CD4-positive, alpha-beta T cell treated with Interleukin-1 beta for 1 hour (primary cell): Measurements from ENCODE around the gene ADCY9.

ENCODE experiments used
- DNase-seq, 2 donors: peaks; one replicate each; pipeline ENCODE4 v3.0.0-alpha.2; 2020 to 2022

The ADCY9 gene

DNA sequence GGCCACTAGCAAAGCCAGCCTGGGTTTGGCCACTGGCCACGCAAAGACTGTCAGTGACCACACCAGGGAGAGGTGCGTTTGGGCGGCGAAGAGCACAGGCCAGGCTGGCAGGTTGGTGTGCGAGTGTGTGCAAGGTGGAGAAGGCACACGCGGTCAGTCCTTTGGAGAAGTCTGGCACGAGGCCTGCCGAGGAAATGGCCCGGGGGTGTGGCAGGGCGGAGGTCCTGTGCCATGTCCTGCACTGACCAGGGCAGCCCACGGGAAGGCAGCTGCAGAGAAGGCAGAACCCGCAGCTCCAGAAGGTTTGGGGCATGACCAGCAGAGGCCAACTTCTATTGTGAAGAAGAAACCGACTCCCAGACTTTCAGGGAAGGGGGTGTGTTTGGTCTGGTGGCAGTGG lies 90.8 kb downstream of the ADCY9 start:
- DNase-seq, result no peak

DNA sequence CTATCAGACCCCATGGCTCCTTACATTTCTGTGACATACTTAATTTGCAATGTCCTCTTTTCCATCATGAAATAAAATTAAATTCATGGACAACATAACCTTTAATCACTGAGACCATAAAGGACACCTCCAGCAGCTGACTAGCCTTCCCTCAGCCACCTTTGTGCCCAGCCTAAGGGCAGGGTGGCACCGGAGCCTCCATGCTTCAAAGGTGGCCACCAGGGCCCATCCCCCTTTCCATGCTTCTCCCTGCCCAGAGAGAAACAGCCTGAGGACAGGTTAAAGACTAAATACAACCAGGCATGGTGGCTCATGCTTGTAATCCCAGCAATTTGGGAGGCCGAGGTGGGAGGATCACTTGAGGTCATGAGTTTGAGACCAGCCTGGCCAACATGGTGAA lies 94.3 kb downstream of the ADCY9 start:
- no peak for DNase-seq

DNA sequence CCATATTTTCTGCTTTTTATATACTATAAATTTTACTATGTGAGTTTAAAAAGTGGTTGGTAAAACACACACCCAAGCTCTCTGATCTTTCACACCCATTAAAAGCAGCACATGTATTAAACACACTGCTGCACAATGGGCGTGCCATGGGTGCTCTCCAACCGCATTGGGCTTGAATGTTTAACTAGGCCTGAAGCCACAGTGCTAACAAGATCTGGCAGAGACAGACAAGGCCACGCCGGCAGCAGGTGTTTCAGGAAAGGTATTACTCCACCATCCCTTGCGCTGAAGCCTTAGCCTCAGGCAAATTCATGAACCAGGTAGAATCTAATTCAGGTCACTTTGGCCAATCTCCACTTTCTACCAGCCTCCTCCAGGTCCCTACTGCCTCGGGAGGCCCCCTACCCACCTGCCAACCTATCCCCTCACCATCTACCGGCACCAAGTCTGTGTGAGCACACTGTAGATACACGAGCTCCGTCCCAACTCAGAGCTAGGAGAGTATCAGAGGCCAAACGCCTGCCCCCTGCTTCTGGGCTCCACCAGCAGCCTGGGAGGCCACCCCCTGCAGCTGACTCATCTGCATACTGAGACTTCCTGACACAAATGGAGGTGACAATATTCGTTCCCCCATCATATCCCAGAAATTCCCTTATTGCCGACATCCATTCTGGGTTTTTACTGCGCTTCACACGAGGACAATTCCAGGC lies 95.0 kb downstream of the ADCY9 start:
- no peak for DNase-seq

DNA sequence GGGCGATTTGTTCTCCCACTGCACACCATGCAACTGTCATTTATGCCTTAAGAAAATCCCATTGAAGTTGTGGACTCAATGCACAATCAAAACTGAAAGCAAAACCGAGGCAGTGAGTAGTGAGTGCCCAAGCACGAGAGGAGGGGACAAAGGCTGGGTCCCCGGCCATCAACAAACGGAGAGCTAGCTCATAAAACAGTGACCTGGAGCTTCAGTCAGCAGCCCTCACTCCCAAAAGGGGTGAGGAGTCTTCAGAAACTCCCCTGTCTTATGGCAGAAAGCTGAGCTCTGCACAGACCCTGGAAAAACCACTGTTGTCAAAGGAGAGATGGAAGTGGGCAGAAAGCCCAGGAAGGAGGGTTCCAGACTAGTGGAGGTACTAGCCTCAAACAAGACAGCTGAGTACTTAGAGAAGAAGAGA lies 96.9 kb downstream of the ADCY9 start:
- peak in 1 of 2 donors; percentile 12 for DNase-seq

DNA sequence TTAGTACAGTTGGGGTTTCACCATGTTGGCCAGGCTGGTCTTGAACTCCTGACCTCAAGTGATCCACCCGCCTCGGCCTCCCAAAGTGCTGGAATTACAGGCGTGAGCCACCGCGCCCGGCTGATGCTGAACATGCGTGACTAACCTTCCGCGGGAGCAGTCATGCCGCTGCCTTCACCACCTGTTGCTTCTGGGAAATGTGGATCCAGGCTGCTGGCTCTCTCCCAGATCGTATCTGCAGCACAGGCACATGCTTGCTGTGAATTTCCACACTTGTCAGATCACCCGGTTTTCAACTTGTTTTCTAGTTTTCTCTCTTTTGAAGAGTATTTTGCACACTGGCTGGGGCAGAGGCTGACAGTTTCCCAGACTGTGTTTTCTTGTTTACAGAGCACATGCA lies 97.9 kb downstream of the ADCY9 start:
- no peak for DNase-seq

DNA sequence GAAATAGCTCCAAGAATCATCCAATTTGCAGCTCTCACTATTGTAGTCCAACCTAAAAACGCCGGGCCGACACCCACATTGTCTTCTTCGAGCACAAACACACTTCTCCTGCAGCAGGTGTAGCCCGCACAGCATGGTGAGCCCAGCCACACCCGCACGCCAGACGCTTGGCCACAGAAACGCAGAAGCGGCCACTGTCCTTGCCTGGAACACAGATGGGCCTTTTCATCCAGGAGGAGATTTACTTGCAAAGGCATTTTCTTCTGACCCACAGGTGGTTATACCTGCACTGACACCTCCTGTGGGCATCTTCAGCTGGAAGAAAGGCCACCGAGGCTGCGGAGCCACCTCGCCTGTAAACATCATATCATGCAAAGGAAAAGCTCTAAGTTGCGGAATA lies 98.4 kb downstream of the ADCY9 start:
- no peak for DNase-seq

DNA sequence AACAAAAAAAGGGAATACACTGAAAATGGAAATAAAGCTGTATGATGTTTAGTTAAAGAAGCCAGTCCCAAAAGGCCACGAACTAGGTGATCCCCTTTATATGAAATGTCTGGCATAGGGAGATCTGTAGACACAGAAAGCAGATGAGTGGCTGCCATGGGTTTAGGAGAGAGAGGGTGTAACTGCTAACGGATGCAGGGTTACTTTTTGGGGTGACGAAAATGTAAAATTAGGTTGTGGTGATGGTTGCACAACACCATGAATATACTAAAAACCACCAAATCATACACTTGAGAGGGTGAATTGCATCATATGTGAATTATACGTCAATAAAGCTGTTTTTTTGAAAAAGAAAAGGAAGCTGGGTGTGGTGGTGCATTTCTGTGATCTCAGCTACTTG lies 99.6 kb downstream of the ADCY9 start:
- peak; percentile 39 to 42 for DNase-seq

DNA sequence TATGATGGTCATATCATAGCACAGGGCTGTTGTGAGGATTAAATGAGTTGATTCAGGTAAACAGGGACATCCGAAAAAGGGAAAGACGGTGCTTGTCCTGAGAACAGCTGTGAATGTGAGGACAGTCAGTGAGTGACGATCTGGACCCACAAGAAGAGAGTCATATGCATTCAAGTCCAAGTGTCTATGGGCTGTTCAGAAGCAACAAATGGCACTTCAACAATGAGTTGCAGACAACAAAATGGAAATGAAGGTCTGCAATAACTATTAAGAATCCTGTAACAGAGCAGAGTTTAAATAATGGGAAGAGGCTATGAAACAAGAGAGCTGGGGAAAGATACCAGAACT lies 100.3 kb downstream of the ADCY9 start:
- no peak for DNase-seq

DNA sequence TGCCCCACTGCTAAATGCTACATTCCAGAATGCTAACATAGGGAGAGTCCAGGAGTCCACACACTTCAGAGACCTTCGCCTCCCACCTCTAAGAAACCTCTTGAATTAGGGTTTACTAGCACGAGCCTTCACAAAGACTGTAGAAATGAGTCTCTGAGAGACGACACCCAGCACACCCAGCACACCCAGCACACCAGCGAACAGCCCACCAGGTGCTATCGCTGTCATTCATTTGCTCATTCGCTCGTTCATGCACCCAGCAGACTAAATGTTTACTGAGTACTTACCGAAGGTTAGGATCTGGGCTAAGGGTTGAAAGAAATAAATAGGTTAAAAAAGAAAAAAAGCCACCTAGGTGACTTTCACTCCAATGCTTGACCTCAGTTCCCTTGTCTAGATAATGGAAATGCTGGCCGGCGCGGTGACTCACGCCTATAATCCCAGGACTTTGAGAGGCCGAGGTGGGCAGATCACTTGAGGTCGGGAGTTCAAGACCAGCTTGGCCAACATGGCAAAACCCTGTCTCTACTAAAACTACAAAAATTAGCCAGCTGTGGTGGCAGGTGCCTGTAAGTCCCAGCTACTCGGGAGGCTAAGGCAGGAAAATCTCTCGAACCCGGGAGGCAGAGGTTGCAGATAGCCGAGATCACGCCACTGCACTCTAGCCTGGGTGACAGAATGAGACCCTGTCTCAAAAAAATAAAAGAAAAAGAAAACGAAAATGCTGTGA lies 100.8 kb downstream of the ADCY9 start:
- no peak for DNase-seq

DNA sequence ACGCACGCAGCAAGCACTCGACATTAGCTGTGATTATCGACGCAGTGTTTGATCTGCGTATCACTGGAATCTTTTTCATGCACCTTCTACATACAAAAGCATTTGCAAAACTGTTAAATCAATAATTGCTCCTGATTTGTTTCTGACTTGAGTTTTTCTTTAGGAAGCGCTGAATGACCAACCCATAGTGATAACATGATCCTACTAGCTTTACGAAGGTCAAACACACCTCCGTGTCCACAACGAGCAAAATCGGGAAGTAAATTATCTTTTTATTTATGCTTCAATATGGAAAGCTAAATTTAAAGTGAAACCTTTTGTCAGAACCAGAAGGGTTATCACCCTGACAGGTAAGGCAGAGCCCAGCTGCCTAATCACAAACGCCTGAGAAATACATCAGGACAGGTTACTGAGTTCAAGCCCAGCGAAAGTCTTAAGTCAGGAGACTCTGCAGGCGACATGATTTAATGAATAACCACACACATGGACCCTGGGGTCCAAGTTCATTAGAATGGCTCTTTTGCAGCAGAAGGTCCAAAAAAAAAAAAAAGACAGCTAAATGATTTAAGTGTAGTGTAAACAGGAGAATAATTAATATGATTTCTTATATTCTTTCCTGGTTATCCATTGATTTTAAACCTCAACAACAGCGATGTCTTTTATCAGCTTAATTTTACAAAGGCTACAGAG lies 104.2 kb downstream of the ADCY9 start:
- no peak for DNase-seq

DNA sequence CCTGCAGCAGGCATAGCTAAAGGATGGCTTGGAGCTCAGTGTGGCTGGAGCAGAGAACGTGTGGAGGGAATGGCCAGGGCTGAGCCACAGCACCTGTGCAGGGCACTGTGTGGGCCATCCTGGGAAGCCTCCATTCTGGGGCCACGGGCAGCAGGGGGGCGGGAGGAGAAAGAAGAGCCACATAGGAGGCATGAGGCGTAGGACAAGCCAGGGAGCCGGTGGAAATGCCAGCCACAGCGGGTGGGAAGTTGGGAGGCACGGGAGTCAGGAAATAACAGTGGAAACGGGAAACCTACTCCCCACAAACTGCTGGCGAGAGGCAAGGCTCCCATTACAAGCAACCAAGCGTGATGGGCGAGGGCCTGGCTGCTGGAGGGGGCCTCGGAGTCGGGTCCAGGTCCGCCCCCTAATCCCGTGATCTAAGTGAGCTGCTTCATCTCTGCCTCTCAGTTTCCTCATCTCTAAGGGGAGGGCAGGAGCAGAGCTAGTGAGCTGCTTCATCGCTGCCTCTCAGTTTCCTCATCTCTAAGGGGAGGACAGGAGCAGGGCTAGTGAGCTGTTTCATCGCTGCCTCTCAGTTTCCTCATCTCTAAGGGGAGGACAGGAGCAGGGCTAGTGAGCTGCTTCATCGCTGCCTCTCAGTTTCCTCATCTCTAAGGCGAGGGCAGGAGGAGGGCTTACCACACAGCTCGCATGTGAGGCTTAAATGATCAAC lies 104.9 kb downstream of the ADCY9 start:
- DNase-seq, result peak in 1 of 2 donors; percentile 43

DNA sequence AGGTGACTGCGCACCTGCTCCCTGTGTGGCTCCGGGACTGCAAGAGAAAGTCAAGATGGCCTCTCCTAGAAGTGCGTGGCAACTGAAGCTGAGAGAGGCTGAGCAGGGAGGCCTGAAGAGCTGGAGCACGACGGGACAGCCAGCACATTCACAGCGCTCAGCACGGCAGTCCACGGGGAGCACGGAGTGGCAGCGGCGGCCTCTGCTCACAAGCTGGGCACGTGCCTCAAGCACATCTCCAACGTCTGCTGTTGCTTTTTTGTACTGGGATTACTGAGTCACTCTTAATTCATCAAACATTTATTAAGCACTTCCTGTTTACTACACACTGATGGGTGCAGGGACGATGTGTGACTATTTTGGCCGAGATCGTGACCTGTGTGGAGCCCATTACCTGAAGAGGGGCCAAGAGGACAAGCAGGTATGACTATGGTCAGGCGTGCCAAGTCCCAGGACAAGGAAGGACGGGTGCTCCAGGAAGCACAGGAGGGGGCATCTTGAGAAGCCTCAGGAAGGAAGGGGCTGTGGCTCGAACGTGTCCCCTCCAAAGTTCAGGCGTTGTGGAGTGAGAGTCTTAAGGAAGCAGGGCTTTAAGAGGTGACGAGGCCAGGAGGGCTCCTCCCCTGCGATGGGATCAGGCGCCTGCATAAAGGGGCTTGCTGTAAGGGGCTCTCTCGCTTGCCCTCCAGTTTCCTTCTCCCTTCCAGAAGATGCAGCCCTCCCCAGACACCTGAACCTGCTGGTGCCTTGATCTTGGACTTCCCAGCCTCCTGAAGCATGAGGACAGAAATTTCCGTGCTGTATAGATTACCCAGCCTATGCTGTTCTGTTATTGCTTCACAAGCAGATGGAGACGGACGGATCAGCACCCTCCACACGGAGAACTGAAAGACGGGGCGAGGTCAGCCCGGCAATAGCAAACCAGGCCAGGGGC lies 105.8 kb downstream of the ADCY9 start:
- DNase-seq, result no peak

DNA sequence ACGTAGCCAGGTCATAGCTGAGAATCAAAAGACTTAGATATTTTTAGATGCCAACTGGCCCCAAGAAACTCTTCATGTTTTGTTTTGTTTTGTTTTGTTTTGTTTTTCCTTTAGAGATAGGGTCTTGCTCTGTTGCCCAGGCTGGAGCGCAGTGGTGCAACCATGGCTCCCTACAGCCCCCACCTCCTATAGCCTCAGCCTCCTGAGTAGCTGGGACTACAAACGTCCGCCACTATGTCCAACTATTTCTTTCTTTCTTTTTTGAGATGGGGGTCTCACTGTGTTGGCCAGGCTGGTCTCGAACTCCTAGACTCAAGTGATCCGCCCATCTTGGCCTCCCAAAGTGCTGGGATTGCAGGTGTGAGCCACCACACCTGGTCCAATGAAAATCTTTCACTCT lies 107.1 kb downstream of the ADCY9 start:
- DNase-seq, result no peak

DNA sequence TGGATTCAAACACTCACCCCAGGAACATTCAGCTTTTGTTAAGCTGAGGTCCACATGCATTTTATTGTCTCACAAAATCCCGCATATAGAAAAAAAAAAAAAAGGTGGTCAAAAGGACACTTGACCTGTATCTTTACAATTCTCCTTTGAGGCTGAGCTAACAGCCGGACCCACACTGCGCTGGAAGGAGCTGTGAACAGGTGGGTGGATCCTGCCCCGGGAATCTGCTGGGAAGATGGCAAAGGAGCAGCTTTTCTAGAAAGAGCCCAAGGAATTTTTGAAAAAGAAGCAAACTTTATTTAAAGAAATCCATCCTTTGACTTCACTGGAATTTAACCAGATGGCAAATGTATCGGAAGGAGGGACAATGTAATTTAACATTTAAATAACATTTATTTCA lies 108.1 kb downstream of the ADCY9 start:
- no peak for DNase-seq

DNA sequence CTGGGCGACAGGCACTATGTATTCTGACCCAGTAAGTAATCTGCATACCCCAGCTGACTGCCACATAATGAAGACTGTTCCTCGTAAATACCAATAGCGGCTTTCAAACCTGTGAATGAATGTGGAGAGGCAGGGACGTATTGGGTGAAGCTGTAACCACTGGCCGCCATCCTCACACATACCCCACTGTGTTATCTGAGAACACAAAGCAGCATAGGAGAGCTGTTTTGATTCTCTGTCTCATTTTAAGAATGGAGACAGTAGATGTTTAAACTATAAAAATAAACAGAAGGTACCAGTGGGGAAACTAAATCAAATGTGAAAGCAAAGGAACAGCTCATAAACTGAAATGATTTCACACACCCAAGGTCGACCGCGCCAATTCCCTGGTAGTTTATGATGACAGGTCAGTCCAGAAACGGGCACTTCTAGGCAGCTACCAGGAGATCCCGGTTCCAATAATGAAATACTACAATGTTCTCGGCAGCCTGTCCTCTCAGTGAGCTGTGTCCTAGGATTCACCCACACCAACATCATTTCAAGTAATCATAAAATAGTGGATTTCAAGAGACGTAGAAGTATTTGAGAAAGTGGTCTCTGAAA lies 109.7 kb downstream of the ADCY9 start:
- no peak for DNase-seq

DNA sequence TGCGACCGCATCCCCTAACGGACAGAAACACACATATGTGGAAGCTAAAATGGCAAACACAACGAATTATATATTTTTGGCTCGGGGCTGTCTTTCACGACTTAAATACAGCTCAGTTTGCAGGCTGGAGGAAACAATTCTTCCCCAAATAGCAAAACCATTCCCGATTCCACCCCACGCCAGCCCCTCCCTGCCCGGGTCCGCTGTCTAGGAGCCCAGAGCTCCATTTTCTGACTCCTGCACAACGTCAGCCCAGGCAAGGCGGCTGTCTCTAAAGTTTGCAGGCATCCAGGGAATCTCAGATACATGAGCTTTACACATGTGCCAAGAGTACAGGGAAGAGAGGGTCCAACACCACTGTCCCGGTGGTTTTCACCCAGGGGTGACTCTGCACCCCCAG lies 110.5 kb downstream of the ADCY9 start:
- DNase-seq, result no peak

DNA sequence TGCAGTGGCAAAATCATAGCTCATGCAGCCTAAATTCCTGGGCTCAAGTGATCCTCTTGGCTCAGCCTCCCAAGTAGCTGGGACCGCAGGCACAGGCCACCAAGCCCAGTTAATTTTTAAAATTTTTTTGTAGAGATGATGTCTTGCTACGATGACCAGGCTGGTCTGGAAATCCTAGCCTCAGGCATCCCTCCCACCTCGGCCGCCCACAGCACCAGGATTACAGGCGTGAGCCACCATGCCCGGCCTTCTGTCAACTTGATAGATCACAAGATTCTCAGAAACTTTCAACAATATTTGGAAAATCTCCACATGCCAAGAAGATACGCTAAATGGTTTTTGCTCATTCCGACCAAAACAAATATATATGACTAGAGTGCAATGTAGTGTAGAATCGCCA lies 111.0 kb downstream of the ADCY9 start:
- no peak for DNase-seq

DNA sequence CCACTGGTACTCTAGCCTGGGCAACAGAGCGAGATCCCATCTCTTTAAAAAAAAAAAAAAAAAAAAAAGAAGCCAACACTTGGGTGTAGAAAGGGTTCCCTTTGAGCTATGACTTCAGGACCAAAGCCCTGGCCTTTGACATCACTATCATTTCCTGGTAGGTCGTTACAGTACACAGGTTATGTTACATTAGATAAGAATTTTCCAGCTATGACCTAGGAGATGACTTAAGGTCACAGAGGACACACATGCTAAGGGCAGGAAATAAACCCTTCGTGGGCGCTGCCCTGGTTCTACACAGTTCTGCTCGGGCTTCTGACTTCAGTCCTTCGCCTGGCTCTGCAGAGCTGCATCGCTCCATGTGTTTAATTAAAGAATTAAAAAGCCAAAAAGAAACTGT lies 112.0 kb downstream of the ADCY9 start:
- DNase-seq, result no peak

DNA sequence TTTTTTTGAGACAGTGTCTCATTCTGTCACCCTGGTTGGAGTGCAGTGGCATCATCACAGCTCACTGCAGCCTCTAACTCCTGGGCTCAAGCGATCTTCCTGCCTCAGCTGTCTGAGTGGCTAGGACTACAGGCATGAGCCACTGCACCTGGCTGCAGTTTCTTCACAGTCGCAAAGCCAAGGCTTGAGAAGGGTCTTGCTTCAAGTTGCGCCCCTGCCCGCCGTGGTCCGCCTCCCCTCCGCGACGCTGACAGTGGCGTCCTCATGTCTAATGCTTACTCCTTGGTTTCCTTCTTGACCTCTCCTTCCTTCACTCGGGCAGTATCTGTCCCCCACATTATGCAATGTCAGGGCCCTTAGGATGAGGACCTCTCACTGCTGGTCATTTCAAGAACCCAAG lies 112.7 kb downstream of the ADCY9 start:
- no peak for DNase-seq

DNA sequence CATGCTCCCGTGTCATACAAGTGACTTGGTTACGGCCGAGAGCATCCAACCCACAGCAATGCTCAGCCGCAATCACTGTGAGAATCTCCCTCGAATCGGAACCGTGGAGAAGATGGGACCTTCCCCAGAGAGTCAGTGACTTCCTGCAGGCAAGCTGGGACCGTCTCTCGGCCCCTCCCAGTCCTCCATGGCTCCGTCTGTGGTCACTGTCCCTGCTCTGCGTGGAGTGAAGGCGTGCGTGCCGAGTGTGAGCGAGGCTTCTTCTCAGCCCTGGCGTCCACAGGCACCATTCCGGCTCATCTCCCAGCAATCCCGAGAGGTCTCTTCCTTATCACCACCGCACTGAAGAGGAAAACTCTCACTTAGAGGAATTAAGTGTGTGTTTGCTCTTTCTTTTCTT lies 113.1 kb downstream of the ADCY9 start:
- no peak for DNase-seq

DNA sequence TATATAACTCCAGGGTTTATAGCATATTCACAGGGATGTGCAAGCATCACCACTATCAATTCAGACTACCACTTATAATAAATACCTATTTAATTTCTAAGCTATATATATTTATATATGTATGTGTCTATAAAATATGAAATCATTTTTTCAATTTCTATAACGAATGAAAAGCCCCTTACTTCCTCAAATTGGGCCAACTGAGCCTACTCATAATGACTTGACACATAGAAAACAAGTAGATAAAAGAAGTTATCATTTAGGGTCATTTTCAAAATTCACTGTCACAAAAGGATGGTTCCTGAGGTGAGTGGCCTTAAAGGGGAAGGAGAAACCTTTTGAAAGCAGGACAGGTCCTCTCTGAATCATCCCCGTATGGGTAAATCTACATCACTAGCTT lies 114.1 kb downstream of the ADCY9 start:
- DNase-seq, result no peak
